CD4-positive, alpha-beta memory T cell (primary cell): ENCODE measurements around the gene COL4A2. TPM values are rescaled to one million over a fixed set of nuclear protein-coding genes. Genes with fewer than 3 reads are reported as not detected.

Experiments
- CTCF ChIA-PET: fragments of 350-600 bp; sonication (Branson Sonifier 250); formaldehyde crosslinking; loops from one replicate; lab custom pipeline; 2021; ENCODE audit warnings: inconsistent platforms; ENCODE audit not compliant: partially characterized antibody; lab: Charles Lee
- POLR2A ChIA-PET: fragments of 350-600 bp; sonication (Branson Sonifier 250); formaldehyde crosslinking; loops from one replicate; lab custom pipeline; 2021; ENCODE audit not compliant: partially characterized antibody; lab: Charles Lee
- DNase-seq, 5 donors: peaks; one replicate each; pipeline versions ENCODE4 v3.0.0 to v3.0.0-alpha.2; 2020 to 2022; ENCODE audit warnings: mixed read lengths in 1 of 5
- H3K27ac ChIP-seq: one replicate; pipeline ENCODE4 v1.7.0; 2013; ENCODE audit warnings: low read depth, low read length
- H3K27me3 ChIP-seq: 2 replicates; pipeline ENCODE4 v1.7.0; 2013; ENCODE audit warnings: mild to moderate bottlenecking, low read length, moderate library complexity; ENCODE audit not compliant: insufficient read depth
- H3K36me3 ChIP-seq: 2 replicates; pipeline ENCODE4 v1.7.0; 2013; ENCODE audit warnings: mild to moderate bottlenecking, low read length, moderate library complexity; ENCODE audit not compliant: insufficient read depth
- H3K4me1 ChIP-seq: 2 replicates; pipeline ENCODE4 v1.7.0; 2013; ENCODE audit warnings: mild to moderate bottlenecking, low read length, moderate library complexity; ENCODE audit not compliant: insufficient read depth
- H3K4me3 ChIP-seq, 2 donors: one replicate each; pipeline ENCODE4 v1.7.0; 2013; ENCODE audit warnings: low read length in 2 of 2, mild to moderate bottlenecking in 1 of 2
- H3K9me3 ChIP-seq, 2 donors: one replicate each; pipeline ENCODE4 v1.7.0; 2013; ENCODE audit warnings: low read length in 2 of 2, control low read depth in 1 of 2; ENCODE audit not compliant: control insufficient read depth in 1 of 2
- H3K27ac Mint-ChIP-seq, 7 donors: one replicate each; pipeline ENCODE4 v1.8.0; 2020 to 2021; ENCODE audit warnings: mixed read lengths in 7 of 7, mild to moderate bottlenecking in 6 of 7, inconsistent platforms in 3 of 7, moderate library complexity in 3 of 7
- H3K27me3 Mint-ChIP-seq, 2 donors: one replicate each; pipeline ENCODE4 v1.8.0; 2020 to 2021; ENCODE audit warnings: mixed read lengths in 2 of 2
- H3K36me3 Mint-ChIP-seq, 2 donors: one replicate each; pipeline ENCODE4 v1.8.0; 2020 to 2021; ENCODE audit warnings: mixed read lengths in 2 of 2, inconsistent platforms in 1 of 2, mild to moderate bottlenecking in 1 of 2
- H3K4me1 Mint-ChIP-seq, 4 donors: one replicate each; pipeline ENCODE4 v1.8.0; 2020 to 2021; ENCODE audit warnings: mixed read lengths in 4 of 4, mild to moderate bottlenecking in 1 of 4
- H3K4me3 Mint-ChIP-seq, 8 donors: one replicate each; pipeline ENCODE4 v1.8.0; 2020 to 2021; ENCODE audit warnings: mixed read lengths in 8 of 8, mild to moderate bottlenecking in 7 of 8, moderate library complexity in 6 of 8, inconsistent platforms in 3 of 8
- H3K9me3 Mint-ChIP-seq, 8 donors: one replicate each; pipeline ENCODE4 v1.8.0; 2020 to 2021; ENCODE audit warnings: mixed read lengths in 8 of 8, mild to moderate bottlenecking in 5 of 8, inconsistent platforms in 3 of 8, moderate library complexity in 1 of 8
- intact Hi-C: fragments of 100-400 bp; cut with micrococcal nuclease; formaldehyde crosslinking; loops from one replicate; pipeline ENCODE4 v1.15.1; 2023
- polyA plus RNA-seq, 2 donors: library from polyadenylated mRNA; unstranded; fragments of 300-500 nt; fragmentation: Illumina TruSeq; gene quantifications; one replicate each; pipeline ENCODE4 v1.2.3, GENCODE V29; 2021
- total RNA-seq, 2 experiments: library from RNA; stranded (reverse); gene quantifications; one replicate each; pipeline ENCODE4 v1.2.3, GENCODE V29; 2021

Gene COL4A2
- total and polyA plus RNA-seq, 4 experiments from 2014 or later = not detected

DNA sequence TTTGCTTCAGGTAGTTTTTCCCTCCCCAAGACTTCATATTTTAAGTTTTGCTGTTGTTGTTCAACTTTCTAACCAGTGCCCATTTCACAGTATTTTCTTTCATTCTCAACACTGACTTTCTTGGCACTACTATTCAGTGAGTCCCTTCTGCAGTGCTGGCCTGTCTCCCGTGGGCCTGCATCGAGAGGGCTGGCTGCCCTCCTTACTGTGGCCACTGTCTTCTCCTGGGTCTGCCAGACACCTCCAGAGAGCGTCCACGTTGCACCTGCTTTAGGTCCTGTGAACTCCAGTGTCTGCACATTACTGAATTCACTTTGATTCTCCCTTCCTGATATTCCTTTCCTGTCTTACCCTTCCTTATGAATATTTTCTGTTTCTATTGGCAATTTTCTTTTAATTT is 27.4 kb upstream of the COL4A2 start:
- Histone ChIP-seq H3K9me3 (no peaks in the 10 kb centered on the region), H3K36me3 (no peaks in the 10 kb centered on the region), H3K4me3 (no peak overlapping the region), H3K4me1 (no peaks in the 10 kb centered on the region), H3K27ac (no peak overlapping the region), H3K27me3 (no peaks in the 10 kb centered on the region)
- Mint-ChIP-seq H3K27ac (no peak overlapping the region), H3K9me3 (no peaks in the 10 kb centered on the region), H3K27me3 (peaks cover 10 to 11% of the 10 kb centered on the region in 2 donors), H3K4me3 (no peak overlapping the region), H3K4me1 (no peaks in the 10 kb centered on the region), H3K36me3 (no peaks in the 10 kb centered on the region)
- intact Hi-C loops = no loop called here
- ChIA-PET CTCF (no interaction called here), POLR2A (no interaction called here)
- no peak for DNase-seq

DNA sequence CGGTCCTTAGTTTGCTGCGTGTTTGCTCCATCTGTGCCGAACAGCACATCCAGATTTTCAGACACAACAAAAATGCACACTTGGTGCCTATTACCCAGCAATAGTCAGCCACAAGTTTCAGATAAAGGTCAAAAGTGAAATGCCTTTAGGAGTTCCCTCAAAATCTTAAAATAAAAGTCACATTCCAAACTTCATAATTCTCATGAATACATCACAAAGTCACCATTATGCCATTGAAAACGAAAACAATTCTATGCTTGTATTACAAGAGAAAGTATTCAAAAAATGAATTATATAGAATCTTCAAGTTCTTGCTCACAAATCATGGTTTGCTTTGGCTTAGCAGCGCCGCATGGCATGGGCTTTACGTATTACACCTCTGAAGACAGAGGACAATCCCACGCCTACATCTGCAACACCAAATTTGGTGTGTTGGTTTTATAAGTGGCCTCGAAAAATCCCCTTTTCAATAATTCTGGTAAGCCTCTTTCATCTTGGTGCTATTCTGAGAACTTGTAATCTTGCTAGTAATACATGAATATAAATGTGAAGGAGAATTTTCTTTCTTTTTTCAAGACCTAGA is 26.8 kb upstream of the COL4A2 start:
- Histone ChIP-seq H3K4me1 (no peaks in the 10 kb centered on the region), H3K36me3 (no peaks in the 10 kb centered on the region), H3K4me3 (no peak overlapping the region), H3K27ac (no peak overlapping the region), H3K9me3 (no peaks in the 10 kb centered on the region), H3K27me3 (no peaks in the 10 kb centered on the region)
- DNase-seq = no peak
- CTCF ChIA-PET = no interaction called here
- H3K4me1 Mint-ChIP-seq = no peaks in the 10 kb centered on the region
- no peak overlapping the region for H3K27ac Mint-ChIP-seq
- POLR2A ChIA-PET = no interaction called here
- no peak overlapping the region for H3K4me3 Mint-ChIP-seq
- H3K9me3 Mint-ChIP-seq = no peaks in the 10 kb centered on the region
- no peaks in the 10 kb centered on the region for H3K36me3 Mint-ChIP-seq
- H3K27me3 Mint-ChIP-seq = peaks cover 10 to 11% of the 10 kb centered on the region in 2 donors
- intact Hi-C loops = no loop called here

DNA sequence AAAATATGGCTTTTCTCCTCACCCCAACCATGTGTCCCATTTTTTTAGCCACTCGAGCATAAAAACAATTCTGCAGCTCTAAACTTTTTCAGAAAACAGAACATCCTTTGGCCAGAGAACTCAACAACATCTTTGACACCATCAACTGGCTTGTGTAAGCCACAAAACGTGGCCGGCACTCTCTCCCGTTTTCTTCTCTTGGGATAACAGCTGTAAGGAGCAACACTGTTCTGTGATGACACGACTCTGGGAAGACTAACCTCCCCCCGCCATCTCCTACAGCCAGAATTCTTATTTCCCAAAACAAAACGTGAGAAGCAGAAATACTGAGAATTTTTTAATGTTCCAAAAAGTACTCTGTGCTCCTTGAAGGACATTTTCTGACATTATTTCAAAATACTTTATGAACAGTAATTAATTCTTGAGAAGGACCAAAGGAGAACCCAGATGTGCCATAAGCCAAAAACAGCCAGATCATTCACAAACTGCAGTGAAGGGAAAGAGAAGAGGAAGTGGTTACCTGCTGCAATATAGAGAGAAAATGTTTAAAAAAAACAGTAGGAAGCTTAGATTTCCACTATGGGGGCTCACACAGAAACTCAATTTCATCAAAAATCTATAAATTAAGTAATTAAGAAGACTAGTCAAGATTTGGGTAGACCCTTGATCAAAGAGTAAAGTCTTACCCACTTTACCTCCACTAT is 25.9 kb upstream of the COL4A2 start:
- no peaks in the 10 kb centered on the region for H3K27me3 ChIP-seq
- ChIA-PET CTCF (no interaction called here), POLR2A (no interaction called here)
- Mint-ChIP-seq H3K27me3 (peaks cover 11 to 13% of the 10 kb centered on the region in 2 donors), H3K9me3 (no peaks in the 10 kb centered on the region), H3K27ac (peak overlapping the region in 1 of 7 donors; percentile 17), H3K36me3 (no peaks in the 10 kb centered on the region), H3K4me1 (no peaks in the 10 kb centered on the region), H3K4me3 (no peak overlapping the region)
- H3K9me3 ChIP-seq = no peaks in the 10 kb centered on the region
- intact Hi-C loops = no loop called here
- DNase-seq = no peak
- no peak overlapping the region for H3K27ac ChIP-seq
- H3K36me3 ChIP-seq = no peaks in the 10 kb centered on the region
- H3K4me3 ChIP-seq = no peak overlapping the region
- H3K4me1 ChIP-seq = no peaks in the 10 kb centered on the region

DNA sequence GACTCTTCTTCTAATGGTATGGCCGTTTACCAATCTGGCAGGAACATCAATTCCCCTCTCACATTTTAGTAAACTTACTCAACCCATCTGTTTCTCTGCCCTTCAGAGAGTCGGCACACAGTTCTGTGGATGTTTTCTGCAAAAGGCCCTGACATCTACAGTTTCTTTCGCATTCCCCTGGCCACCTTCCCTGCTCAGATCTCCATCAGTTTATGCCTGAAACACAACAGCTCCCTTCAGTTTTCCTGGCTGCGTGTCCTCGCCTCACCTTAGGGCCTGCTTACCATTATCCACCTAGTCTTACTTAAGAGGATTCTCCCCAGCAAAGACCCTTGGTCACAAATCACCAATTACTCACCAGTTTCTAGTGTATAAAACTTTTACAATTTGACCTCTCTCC is 25.3 kb upstream of the COL4A2 start:
- Mint-ChIP-seq H3K4me3 (no peak overlapping the region), H3K36me3 (no peaks in the 10 kb centered on the region), H3K27me3 (peaks cover 11 to 13% of the 10 kb centered on the region in 2 donors), H3K4me1 (no peaks in the 10 kb centered on the region), H3K9me3 (no peaks in the 10 kb centered on the region), H3K27ac (no peak overlapping the region)
- DNase-seq = no peak
- intact Hi-C loops = no loop called here
- Histone ChIP-seq H3K4me3 (no peak overlapping the region), H3K27me3 (no peaks in the 10 kb centered on the region), H3K27ac (no peak overlapping the region), H3K4me1 (no peaks in the 10 kb centered on the region), H3K9me3 (no peaks in the 10 kb centered on the region), H3K36me3 (no peaks in the 10 kb centered on the region)
- ChIA-PET POLR2A (no interaction called here), CTCF (no interaction called here)

DNA sequence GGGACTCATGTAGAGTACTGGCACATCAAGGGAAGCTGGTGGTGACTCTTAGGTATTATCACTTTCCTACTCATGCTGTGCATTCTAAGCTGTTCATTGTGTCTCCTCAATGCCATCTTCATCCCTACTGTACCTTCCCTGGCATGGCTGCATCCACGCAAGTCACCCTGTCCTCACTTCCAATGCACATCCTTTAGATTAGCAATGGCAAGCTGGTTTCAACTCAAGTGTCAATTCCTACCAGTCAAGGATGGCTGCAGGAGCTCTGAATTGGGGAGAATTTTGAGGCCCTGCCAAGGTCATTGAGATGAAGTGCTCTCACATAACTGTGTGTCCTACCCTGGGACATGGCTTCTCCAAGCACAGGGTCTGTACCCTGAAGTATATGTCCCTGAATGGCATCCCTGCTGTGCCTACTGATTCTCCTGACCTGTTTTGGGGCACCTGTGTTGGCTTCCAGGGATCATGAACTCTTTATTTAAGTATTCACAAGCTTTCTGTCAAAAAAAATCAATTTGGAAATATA is 24.7 kb upstream of the COL4A2 start:
- Mint-ChIP-seq H3K27me3 (peaks cover 13 to 14% of the 10 kb centered on the region in 2 donors), H3K4me1 (no peaks in the 10 kb centered on the region), H3K27ac (no peak overlapping the region), H3K9me3 (no peaks in the 10 kb centered on the region), H3K36me3 (no peaks in the 10 kb centered on the region), H3K4me3 (no peak overlapping the region)
- DNase-seq = no peak
- H3K9me3 ChIP-seq = no peaks in the 10 kb centered on the region
- intact Hi-C loops = no loop called here
- no peak overlapping the region for H3K4me3 ChIP-seq
- H3K36me3 ChIP-seq = no peaks in the 10 kb centered on the region
- H3K27me3 ChIP-seq = no peaks in the 10 kb centered on the region
- POLR2A ChIA-PET = no interaction called here
- H3K27ac ChIP-seq = no peak overlapping the region
- CTCF ChIA-PET = no interaction called here
- H3K4me1 ChIP-seq = no peaks in the 10 kb centered on the region

DNA sequence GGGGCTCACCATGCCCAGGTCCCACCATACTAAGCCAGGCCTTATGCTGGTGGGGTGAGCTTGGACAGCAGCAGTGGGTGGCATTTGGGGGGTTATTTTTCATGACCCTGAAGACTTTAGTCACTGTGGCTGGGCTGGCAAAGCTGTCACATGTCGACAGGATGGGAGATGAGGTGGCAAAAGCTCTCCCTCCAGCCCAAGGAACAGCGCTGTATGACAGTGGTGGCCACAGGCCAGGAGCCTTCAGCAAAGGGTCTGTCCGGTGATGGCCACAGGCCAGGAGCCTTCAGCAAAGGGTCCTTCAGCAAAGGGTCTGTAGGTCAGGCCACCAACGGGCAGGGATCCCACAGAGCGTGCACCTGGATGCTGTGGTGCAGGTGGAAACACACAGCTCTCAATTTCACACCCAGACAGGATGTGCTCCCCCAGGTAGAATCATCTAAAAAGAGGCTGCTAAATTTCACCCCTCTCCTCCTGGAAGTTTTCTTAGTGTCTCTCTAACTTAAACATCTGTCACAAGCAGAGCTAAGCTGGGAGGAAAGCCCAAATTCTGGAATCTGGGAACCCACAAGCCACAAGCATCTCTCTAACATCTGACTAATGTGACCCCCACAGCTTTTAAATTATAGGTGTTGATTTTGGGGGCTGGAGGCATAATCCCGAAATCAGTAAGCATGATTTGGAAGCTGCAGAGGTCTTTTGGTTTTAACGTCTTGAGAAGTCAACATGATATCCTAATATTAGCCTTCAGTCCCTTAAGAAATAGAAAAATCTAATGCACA is 23.2 kb upstream of the COL4A2 start:
- intact Hi-C loops = no loop called here
- no peaks in the 10 kb centered on the region for H3K4me1 Mint-ChIP-seq
- no peak overlapping the region for H3K27ac Mint-ChIP-seq
- H3K36me3 ChIP-seq = no peaks in the 10 kb centered on the region
- H3K4me3 ChIP-seq = no peak overlapping the region
- H3K27me3 Mint-ChIP-seq = peaks cover 11 to 14% of the 10 kb centered on the region in 2 donors
- no peak overlapping the region for H3K4me3 Mint-ChIP-seq
- no peak overlapping the region for H3K27ac ChIP-seq
- ChIA-PET POLR2A (no interaction called here), CTCF (no interaction called here)
- H3K27me3 ChIP-seq = no peaks in the 10 kb centered on the region
- no peaks in the 10 kb centered on the region for H3K9me3 ChIP-seq
- no peaks in the 10 kb centered on the region for H3K36me3 Mint-ChIP-seq
- DNase-seq = no peak
- peaks cover 0 to 2% (median 0%) of the 10 kb centered on the region in 8 donors for H3K9me3 Mint-ChIP-seq
- no peaks in the 10 kb centered on the region for H3K4me1 ChIP-seq

DNA sequence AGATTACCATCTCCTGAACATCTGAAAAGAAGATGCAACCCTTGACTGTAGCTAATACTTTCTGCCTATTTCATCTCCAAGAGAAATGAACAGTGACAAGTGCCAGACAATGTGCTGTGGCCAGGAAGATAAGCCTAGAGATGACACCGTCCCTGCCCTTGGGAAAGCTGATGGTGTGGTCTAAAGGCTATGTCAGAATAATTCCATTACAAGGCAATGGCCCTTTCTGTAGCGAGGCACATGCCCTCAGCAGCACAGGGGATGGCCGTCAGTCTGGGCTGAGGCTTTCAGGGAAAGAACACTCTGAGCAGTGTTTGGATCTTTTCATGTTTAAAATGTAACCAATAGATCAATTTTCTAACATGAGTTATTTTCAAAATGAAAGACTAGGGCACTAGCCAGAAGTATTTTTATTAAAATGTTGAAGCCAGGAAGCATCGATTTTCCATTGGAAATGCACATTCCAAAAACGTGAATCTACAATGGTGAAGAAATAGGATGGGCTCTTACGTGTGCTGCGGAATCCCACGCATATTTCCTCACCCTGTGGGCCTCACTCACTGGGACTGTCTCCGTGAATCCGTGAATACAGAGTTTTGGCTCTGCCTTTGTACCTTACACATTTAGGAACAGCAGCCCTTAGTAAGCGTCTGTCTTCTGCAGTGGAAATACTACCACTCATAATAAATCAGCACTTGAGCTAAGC is 22.2 kb upstream of the COL4A2 start:
- Histone ChIP-seq H3K27ac (no peak overlapping the region), H3K36me3 (no peaks in the 10 kb centered on the region), H3K9me3 (no peaks in the 10 kb centered on the region), H3K4me3 (no peak overlapping the region), H3K27me3 (no peaks in the 10 kb centered on the region), H3K4me1 (no peaks in the 10 kb centered on the region)
- peaks cover 7 to 11% of the 10 kb centered on the region in 2 donors for H3K27me3 Mint-ChIP-seq
- ChIA-PET CTCF (no interaction called here), POLR2A (no interaction called here)
- no peak overlapping the region for H3K27ac Mint-ChIP-seq
- no peak for DNase-seq
- no peaks in the 10 kb centered on the region for H3K4me1 Mint-ChIP-seq
- intact Hi-C loops = no loop called here
- no peaks in the 10 kb centered on the region for H3K36me3 Mint-ChIP-seq
- peaks cover 0 to 2% (median 0%) of the 10 kb centered on the region in 8 donors for H3K9me3 Mint-ChIP-seq
- H3K4me3 Mint-ChIP-seq = no peak overlapping the region
